SK-N-SH (cell line): Measurements from ENCODE around the gene ABLIM2. TPM values are rescaled to one million over a fixed set of nuclear protein-coding genes. Genes with fewer than 3 reads are reported as not detected.

Experiments used
- CTCF ChIA-PET: fragments of 300-600, 350-600 bp; formaldehyde crosslinking; extraction: SDS; loops from one replicate; lab custom pipeline; 2021; lab: Yijun Ruan, JAX
- POLR2A ChIA-PET: fragments of 350-600 bp; sonication (Branson Sonifier 250); formaldehyde crosslinking; extraction: SDS; loops from one replicate; lab custom pipeline; 2020; ENCODE audit warnings: antibody characterized with exemption, inconsistent platforms; lab: Yijun Ruan, JAX
- DNase-seq: peaks from one replicate; pipeline ENCODE4 v3.0.0; 2012
- H2AFZ ChIP-seq: fragments of 200-600 bp; sonication (generic); 2 replicates; pipeline ENCODE4 v1.8.1; 2016; ENCODE audit warnings: antibody characterized with exemption, mild to moderate bottlenecking, low read depth
- H3F3A ChIP-seq: fragments of 200-600 bp; sonication (generic); replicated peaks from 2 replicates; pipeline ENCODE3; 2016; ENCODE audit warnings: antibody characterized with exemption, mild to moderate bottlenecking; ENCODE audit not compliant: insufficient read depth
- H3K27ac ChIP-seq, 2 experiments: fragments of 200-500 bp in 1 of 2; fragments of 200-600 bp in 1 of 2; sonication (Bioruptor generic) in 1 of 2; sonication (generic), shearing (Covaris generic) in 1 of 2; 2 replicates each; pipeline versions ENCODE4 v1.5.1 to v1.6.1; 2014 to 2016; ENCODE audit warnings: low read depth in 2 of 2, inconsistent platforms in 1 of 2, low read length in 1 of 2, mild to moderate bottlenecking in 1 of 2, mixed read lengths in 1 of 2
- H3K27me3 ChIP-seq: fragments of 200-600 bp; sonication (generic), shearing (Covaris generic); 2 replicates; pipeline ENCODE4 v1.6.1; 2016; ENCODE audit warnings: mixed run types; ENCODE audit not compliant: insufficient read depth
- H3K36me3 ChIP-seq, 2 experiments: fragments of 200-500 bp in 1 of 2; fragments of 200-600 bp in 1 of 2; sonication (Bioruptor generic) in 1 of 2; sonication (generic) in 1 of 2; replicated peaks in 1 of 2; 2 replicates each; pipeline versions ENCODE3 to v1.5.1; 2014 to 2016; ENCODE audit warnings: low read length in 1 of 2, mild to moderate bottlenecking in 1 of 2; ENCODE audit not compliant: insufficient read depth in 2 of 2, control insufficient read depth in 1 of 2
- H3K4me1 ChIP-seq, 2 experiments: fragments of 200-500 bp in 1 of 2; fragments of 200-600 bp in 1 of 2; sonication (Bioruptor generic) in 1 of 2; sonication (generic), shearing (Covaris generic) in 1 of 2; 2 replicates each; pipeline versions ENCODE4 v1.5.1 to v1.6.1; 2014 to 2016; ENCODE audit warnings: low read depth in 1 of 2, low read length in 1 of 2, mixed run types in 1 of 2; ENCODE audit not compliant: insufficient read depth in 2 of 2, control insufficient read depth in 1 of 2
- H3K4me2 ChIP-seq: fragments of 200-600 bp; sonication (generic), shearing (Covaris generic); 2 replicates; pipeline ENCODE4 v1.6.1; 2017; ENCODE audit warnings: mixed run types
- H3K4me3 ChIP-seq, 2 experiments: fragments of 200-500 bp in 1 of 2; fragments of 200-600 bp in 1 of 2; sonication (Bioruptor generic) in 1 of 2; sonication (generic), shearing (Covaris generic) in 1 of 2; 2 replicates each; pipeline versions ENCODE4 v1.5.1 to v1.8.1; 2014 to 2016; ENCODE audit warnings: low read depth in 2 of 2, inconsistent platforms in 1 of 2, low read length in 1 of 2, mild to moderate bottlenecking in 1 of 2, mixed read lengths in 1 of 2, moderate library complexity in 1 of 2
- H3K79me2 ChIP-seq: fragments of 200-600 bp; sonication (generic); 2 replicates; pipeline ENCODE4 v1.8.1; 2017; ENCODE audit warnings: mild to moderate bottlenecking; ENCODE audit not compliant: insufficient read depth
- H3K9ac ChIP-seq: fragments of 200-600 bp; sonication (generic); 2 replicates; pipeline ENCODE4 v1.6.1; 2017; ENCODE audit warnings: mixed run types
- H3K9me2 ChIP-seq: fragments of 200-600 bp; sonication (generic); 2 replicates; pipeline ENCODE4 v1.6.1; 2017; ENCODE audit warnings: mixed run types
- H3K9me3 ChIP-seq: fragments of 200-600 bp; sonication (generic); 2 replicates; pipeline ENCODE4 v1.6.1; 2017; ENCODE audit warnings: mixed run types, mild to moderate bottlenecking, moderate library complexity
- H4K20me1 ChIP-seq: fragments of 200-600 bp; sonication (generic); 2 replicates; pipeline ENCODE4 v1.6.1; 2017; ENCODE audit warnings: mild to moderate bottlenecking, mixed run types; ENCODE audit not compliant: insufficient read depth
- FOSL2 ChIP-seq: IDR thresholded peaks from 2 replicates; pipeline ENCODE4 v1.4.0; 2012; ENCODE audit warnings: low read depth, mild to moderate bottlenecking, moderate library complexity, borderline replicate concordance
- GATA2 ChIP-seq: sonication (generic); formaldehyde crosslinking; IDR thresholded peaks from 2 replicates; pipeline ENCODE4 v1.5.0; 2020; ENCODE audit warnings: mild to moderate bottlenecking, missing genetic modification reagents
- JUND ChIP-seq: IDR thresholded peaks from 2 replicates; pipeline ENCODE4 v1.4.0; 2012
- MXI1 ChIP-seq: IDR thresholded peaks from 2 replicates; pipeline ENCODE4 v1.6.1; 2012; ENCODE audit warnings: mild to moderate bottlenecking, low read depth, low read length, improper control_type of control experiment
- POLR2AphosphoS5 ChIP-seq: IDR thresholded peaks from 2 replicates; pipeline ENCODE4 v1.6.1; 2012; ENCODE audit warnings: low read depth, low read length
- RXRA ChIP-seq: IDR thresholded peaks from 2 replicates; pipeline ENCODE4 v1.4.0; 2012; ENCODE audit warnings: low read depth, mild to moderate bottlenecking, borderline replicate concordance
- SIN3A ChIP-seq: IDR thresholded peaks from 2 replicates; pipeline ENCODE4 v1.6.1; 2012; ENCODE audit warnings: low read depth, mild to moderate bottlenecking, low read length, moderate library complexity, borderline replicate concordance
- SMC3 ChIP-seq: IDR thresholded peaks from 2 replicates; pipeline ENCODE4 v1.6.1; 2012; ENCODE audit warnings: low read depth, low read length, improper control_type of control experiment
- TAF1 ChIP-seq: IDR thresholded peaks from 2 replicates; pipeline ENCODE4 v1.6.1; 2012; ENCODE audit warnings: low read depth, mild to moderate bottlenecking, low read length, moderate library complexity, borderline replicate concordance
- TCF12 ChIP-seq: IDR thresholded peaks from 2 replicates; pipeline ENCODE4 v1.4.0; 2012
- YY1 ChIP-seq: IDR thresholded peaks from 2 replicates; pipeline ENCODE4 v1.4.0; 2012; ENCODE audit warnings: low read depth, mild to moderate bottlenecking
- WGBS: methylation state at CpG from one replicate; pipeline ENCODE4 v1.1.6; 2017; ENCODE audit warnings: low lambda C conversion rate; 5-methylcytosine and 5-hydroxymethylcytosine counted together
- polyA plus RNA-seq, 3 experiments: library from polyadenylated mRNA; depleted of rRNA; stranded (reverse); fragments of >200 nt; gene quantifications; 2 replicates each; pipeline ENCODE4 v1.2.3, GENCODE V29; 2012
- TF ChIP-seq, protein P1 (sequence below): IDR thresholded peaks from 2 replicates; pipeline ENCODE4 v1.4.0; 2012; ENCODE audit warnings: low read depth
- TF ChIP-seq, protein P2 (sequence below): IDR thresholded peaks from 2 replicates; pipeline ENCODE4 v1.4.0; 2012; ENCODE audit warnings: low read depth, borderline replicate concordance
- TF ChIP-seq, protein P3 (sequence below): IDR thresholded peaks from 2 replicates; pipeline ENCODE4; 2012

ABLIM2 gene
- polyA plus RNA-seq, 1 of the 3 experiments (the other 2 are of a cell fraction): 0.53 TPM

DNA sequence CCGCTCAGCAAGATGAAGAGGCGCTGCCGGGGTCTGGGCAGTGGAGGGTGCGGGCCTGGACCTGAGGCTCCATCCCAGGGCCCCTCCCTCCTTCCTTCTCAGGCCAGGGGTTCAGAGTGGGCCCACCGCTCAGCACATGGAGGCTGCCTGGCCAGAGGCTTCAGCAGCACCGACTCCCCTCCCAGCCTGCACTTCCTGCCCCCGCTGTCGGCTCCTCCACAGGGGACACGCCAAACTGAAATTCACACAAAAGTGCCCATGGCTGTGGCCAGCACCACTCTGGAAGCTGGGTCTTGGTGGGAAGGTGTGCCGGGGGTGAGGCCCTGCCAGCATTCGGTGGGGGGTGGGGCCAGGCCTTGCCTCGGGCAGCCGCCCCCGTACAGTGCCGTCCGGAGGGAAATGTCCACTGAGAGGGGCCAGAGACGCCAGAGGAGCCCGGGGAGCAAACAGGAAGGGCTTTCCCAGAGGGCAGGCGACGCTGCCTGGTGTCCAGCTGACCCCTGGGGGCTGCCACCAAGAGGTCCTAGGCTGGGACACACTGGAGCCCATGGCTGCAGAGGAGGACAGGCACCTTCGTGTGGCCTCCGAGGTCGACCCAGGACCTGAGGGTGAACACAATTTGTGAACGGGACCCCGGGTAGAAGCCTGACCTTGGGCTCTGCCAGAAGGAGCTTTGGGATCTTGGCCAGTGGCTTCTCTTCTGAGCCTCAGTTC is 134.4 kb downstream of the ABLIM2 start:
- no peak overlapping the region for H3K4me2 ChIP-seq
- DNase-seq: no peak
- peaks cover 0 to 17% of the 10 kb centered on the region in 2 experiments; a peak in 1 of 4 replicates for H3K4me1 ChIP-seq
- H2AFZ ChIP-seq: no peak overlapping the region
- POLR2A ChIA-PET: no interaction called here
- no peaks in the 10 kb centered on the region for H3F3A ChIP-seq
- H3K36me3 ChIP-seq: no peaks in the 10 kb centered on the region
- no peaks in the 10 kb centered on the region for H4K20me1 ChIP-seq
- H3K4me3 ChIP-seq: no peak overlapping the region
- 69% methylated on average over 15 of the region's 25 CpGs for WGBS
- CTCF ChIA-PET: interaction anchor here (1.0 kb wide), 1 partner anchor 87 kb away, joined by 3 read pairs; no protein-coding TSS in a partner anchor
- no peaks in the 10 kb centered on the region for H3K79me2 ChIP-seq
- no peaks in the 10 kb centered on the region for H3K9me2 ChIP-seq
- H3K27ac ChIP-seq: no peak overlapping the region
- peaks cover 15% of the 10 kb centered on the region for H3K27me3 ChIP-seq
- H3K9ac ChIP-seq: no peak overlapping the region
- no peaks in the 10 kb centered on the region for H3K9me3 ChIP-seq
- TF ChIP-seq JUND: no peak
- TF ChIP-seq GATA2 (CRISPR knock-in tag): no peak
- TF ChIP-seq RXRA: no peak
- no peak for TF ChIP-seq SIN3A
- TF ChIP-seq TAF1: no peak
- no peak for TF ChIP-seq SMC3
- TF ChIP-seq, protein P1, sequence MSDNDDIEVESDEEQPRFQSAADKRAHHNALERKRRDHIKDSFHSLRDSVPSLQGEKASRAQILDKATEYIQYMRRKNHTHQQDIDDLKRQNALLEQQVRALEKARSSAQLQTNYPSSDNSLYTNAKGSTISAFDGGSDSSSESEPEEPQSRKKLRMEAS: no peak
- TF ChIP-seq YY1: no peak
- TF ChIP-seq MXI1: no peak
- no peak for TF ChIP-seq TCF12
- TF ChIP-seq, protein P2, sequence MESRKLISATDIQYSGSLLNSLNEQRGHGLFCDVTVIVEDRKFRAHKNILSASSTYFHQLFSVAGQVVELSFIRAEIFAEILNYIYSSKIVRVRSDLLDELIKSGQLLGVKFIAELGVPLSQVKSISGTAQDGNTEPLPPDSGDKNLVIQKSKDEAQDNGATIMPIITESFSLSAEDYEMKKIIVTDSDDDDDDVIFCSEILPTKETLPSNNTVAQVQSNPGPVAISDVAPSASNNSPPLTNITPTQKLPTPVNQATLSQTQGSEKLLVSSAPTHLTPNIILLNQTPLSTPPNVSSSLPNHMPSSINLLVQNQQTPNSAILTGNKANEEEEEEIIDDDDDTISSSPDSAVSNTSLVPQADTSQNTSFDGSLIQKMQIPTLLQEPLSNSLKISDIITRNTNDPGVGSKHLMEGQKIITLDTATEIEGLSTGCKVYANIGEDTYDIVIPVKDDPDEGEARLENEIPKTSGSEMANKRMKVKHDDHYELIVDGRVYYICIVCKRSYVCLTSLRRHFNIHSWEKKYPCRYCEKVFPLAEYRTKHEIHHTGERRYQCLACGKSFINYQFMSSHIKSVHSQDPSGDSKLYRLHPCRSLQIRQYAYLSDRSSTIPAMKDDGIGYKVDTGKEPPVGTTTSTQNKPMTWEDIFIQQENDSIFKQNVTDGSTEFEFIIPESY: no peak
- TF ChIP-seq, protein P3, sequence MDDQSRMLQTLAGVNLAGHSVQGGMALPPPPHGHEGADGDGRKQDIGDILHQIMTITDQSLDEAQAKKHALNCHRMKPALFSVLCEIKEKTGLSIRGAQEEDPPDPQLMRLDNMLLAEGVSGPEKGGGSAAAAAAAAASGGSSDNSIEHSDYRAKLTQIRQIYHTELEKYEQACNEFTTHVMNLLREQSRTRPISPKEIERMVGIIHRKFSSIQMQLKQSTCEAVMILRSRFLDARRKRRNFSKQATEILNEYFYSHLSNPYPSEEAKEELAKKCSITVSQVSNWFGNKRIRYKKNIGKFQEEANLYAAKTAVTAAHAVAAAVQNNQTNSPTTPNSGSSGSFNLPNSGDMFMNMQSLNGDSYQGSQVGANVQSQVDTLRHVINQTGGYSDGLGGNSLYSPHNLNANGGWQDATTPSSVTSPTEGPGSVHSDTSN: no peak

DNA sequence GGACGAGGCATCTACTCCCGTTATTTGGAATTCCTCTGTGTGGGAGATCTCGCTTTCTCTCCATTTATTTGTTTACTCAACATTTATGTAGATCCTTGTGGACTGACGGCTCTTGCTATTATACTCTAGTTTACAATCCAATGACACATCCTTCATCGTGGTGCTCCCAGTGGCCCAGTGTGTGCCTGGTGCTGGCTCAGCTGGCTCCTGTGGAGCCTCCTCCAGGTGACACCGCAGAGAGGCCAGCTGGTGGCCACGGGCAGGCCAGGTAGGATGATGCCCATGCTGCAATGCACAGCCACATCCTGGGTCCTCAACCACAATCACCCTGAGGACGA is 134.9 kb downstream of the ABLIM2 start:
- Histone ChIP-seq H2AFZ (no peak overlapping the region), H3K36me3 (no peaks in the 10 kb centered on the region), H3K9me3 (no peaks in the 10 kb centered on the region), H3K27me3 (peaks cover 21% of the 10 kb centered on the region)
- TF ChIP-seq FOSL2 (no peak), POLR2AphosphoS5 (no peak), TAF1 (no peak)
- TF ChIP-seq, all 33 proteins: peak for 0
- 72% methylated on average over 6 of the region's 8 CpGs for WGBS
- Histone ChIP-seq H3F3A (no peaks in the 10 kb centered on the region), H3K79me2 (no peaks in the 10 kb centered on the region), H3K27ac (no peak overlapping the region), H3K9me2 (no peaks in the 10 kb centered on the region), H3K4me2 (no peak overlapping the region), H3K4me3 (no peak overlapping the region), H3K4me1 (peaks cover 0 to 12% of the 10 kb centered on the region in 2 experiments; a peak in 1 of 4 replicates), H3K9ac (no peak overlapping the region), H4K20me1 (no peaks in the 10 kb centered on the region)
- no peak for DNase-seq
- ChIA-PET POLR2A (no interaction called here), CTCF (no interaction called here)
